Head of caudate nucleus (tissue), 42 donors: Measurements from ENCODE around the gene DLGAP4.

Experiments used
- DNase-seq, 42 donors: peaks; one replicate each; pipeline versions ENCODE4 v3.0.0 to v3.0.0-alpha.2; 2020 to 2021; ENCODE audit warnings: mixed read lengths in 7 of 42
- intact Hi-C: fragments of 100-400 bp; cut with DNase I; formaldehyde crosslinking; loops from one replicate; pipeline ENCODE4 v1.15.0; 2022

Gene DLGAP4

GRCh38 chr20:36454332-36454697, 148.2 kb downstream of the DLGAP4 start:
- intact Hi-C loops: no loop called here
- no peak for DNase-seq

- DNase-seq: peak in 17 of 42 donors; percentile 26 to 72 (median 44)
- intact Hi-C loops: no loop called here
Measured at GRCh38 chr20:36454698-36455427, 148.7 kb downstream of the DLGAP4 start.

- intact Hi-C loops: no loop called here
- DNase-seq: no peak
Measured at GRCh38 chr20:36455972-36456625, 150.0 kb downstream of the DLGAP4 start.

GRCh38 chr20:36460648-36461599, 154.8 kb downstream of the DLGAP4 start:
- peak; percentile 69 to 96 (median 91) for DNase-seq
- intact Hi-C loops: loop anchor here (10.0 kb wide), 1 partner anchor 144 kb away; the partner anchor contains the start of gene RAB5IF

GRCh38 chr20:36461600-36462439, 155.7 kb downstream of the DLGAP4 start:
- intact Hi-C loops: loop anchor here (10.0 kb wide), 1 partner anchor 143 kb away; the partner anchor contains the start of gene RAB5IF
- DNase-seq: peak in 28 of 42 donors; percentile 19 to 72 (median 52)

GRCh38 chr20:36462440-36463211, 156.5 kb downstream of the DLGAP4 start:
- intact Hi-C loops: loop anchor here (10.0 kb wide), 1 partner anchor 142 kb away; the partner anchor contains the start of gene RAB5IF
- peak in 13 of 42 donors; percentile 7 to 66 (median 40) for DNase-seq

GRCh38 chr20:36463212-36464061, 157.3 kb downstream of the DLGAP4 start:
- no peak for DNase-seq
- intact Hi-C loops: loop anchor here (10.0 kb wide), 1 partner anchor 141 kb away; the partner anchor contains the start of gene RAB5IF

- DNase-seq: peak in 16 of 42 donors; percentile 20 to 75 (median 40)
- intact Hi-C loops: loop anchor here (10.0 kb wide), 1 partner anchor 139 kb away; the partner anchor contains the start of gene RAB5IF
Measured at GRCh38 chr20:36465109-36466080, 159.3 kb downstream of the DLGAP4 start.

GRCh38 chr20:36466089-36466488, 159.9 kb downstream of the DLGAP4 start:
- intact Hi-C loops: loop anchor here (10.0 kb wide), 1 partner anchor 139 kb away; the partner anchor contains the start of gene RAB5IF

GRCh38 chr20:36467076-36467999, 161.2 kb downstream of the DLGAP4 start:
- intact Hi-C loops: loop anchor here (10.0 kb wide), 1 partner anchor 137 kb away; the partner anchor contains the start of gene RAB5IF
- peak in 29 of 42 donors; percentile 31 to 81 (median 58) for DNase-seq

More at GRCh38 chr20:36466089-36466488, 159.9 kb downstream of the DLGAP4 start:
- DNase-seq: no peak

- intact Hi-C loops: loop anchor here (10.0 kb wide), 1 partner anchor 136 kb away; the partner anchor contains the start of gene RAB5IF
- peak in 15 of 42 donors; percentile 16 to 71 (median 48) for DNase-seq
Measured at GRCh38 chr20:36468149-36469000, 162.2 kb downstream of the DLGAP4 start.

- peak in 1 of 42 donors; percentile 4 for DNase-seq
- intact Hi-C loops: loop anchor here (10.0 kb wide), 1 partner anchor 135 kb away; the partner anchor contains the start of gene RAB5IF
Measured at GRCh38 chr20:36469973-36470372, 163.8 kb downstream of the DLGAP4 start.
